Lower leg skin (tissue), 3 donors: Measurements from ENCODE around the gene YWHAG.

Source experiments
- POLR2A ChIP-seq, 2 donors: fragments of 450-650 bp; IDR thresholded peaks; one replicate each; pipeline ENCODE4 v1.6.1; 2016 to 2017; ENCODE audit warnings: antibody characterized with exemption in 2 of 2, mild to moderate bottlenecking in 1 of 2, moderate library complexity in 1 of 2
- TF ChIP-seq, protein P1 (sequence below), 3 donors: fragments of 450-650 bp; IDR thresholded peaks; one replicate each; pipeline ENCODE4 v1.5.1; 2016; ENCODE audit warnings: antibody characterized with exemption in 3 of 3, mild to moderate bottlenecking in 3 of 3, moderate library complexity in 2 of 3

DNA sequence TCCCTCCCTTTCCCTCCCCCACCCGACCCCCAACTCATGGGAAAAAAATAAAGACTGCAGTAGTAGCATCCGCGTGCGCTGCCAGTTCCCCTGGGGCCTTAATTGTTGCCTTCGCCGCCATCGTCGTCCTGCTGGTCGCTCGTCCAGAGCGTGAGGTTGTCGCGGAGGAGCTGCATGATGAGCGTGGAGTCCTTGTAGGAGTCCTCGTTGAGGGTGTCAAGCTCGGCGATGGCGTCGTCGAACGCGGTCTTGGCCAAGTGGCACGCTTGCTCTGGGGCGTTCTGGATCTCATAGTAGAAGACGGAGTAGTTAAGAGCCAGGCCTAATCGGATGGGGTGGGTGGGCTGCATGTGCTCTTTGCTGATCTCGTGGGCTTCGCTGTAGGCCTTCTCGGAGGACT, 29.3 kb downstream of the YWHAG start:
- TF ChIP-seq POLR2A (IDR thresholded peaks at IDR 0.05): no peak
- TF ChIP-seq, protein P1, sequence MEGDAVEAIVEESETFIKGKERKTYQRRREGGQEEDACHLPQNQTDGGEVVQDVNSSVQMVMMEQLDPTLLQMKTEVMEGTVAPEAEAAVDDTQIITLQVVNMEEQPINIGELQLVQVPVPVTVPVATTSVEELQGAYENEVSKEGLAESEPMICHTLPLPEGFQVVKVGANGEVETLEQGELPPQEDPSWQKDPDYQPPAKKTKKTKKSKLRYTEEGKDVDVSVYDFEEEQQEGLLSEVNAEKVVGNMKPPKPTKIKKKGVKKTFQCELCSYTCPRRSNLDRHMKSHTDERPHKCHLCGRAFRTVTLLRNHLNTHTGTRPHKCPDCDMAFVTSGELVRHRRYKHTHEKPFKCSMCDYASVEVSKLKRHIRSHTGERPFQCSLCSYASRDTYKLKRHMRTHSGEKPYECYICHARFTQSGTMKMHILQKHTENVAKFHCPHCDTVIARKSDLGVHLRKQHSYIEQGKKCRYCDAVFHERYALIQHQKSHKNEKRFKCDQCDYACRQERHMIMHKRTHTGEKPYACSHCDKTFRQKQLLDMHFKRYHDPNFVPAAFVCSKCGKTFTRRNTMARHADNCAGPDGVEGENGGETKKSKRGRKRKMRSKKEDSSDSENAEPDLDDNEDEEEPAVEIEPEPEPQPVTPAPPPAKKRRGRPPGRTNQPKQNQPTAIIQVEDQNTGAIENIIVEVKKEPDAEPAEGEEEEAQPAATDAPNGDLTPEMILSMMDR (IDR thresholded peaks at IDR 0.05): no peak
